Caco-2 (cell line): Measurements from ENCODE around the gene SEPTIN12. TPM values are rescaled to one million over a fixed set of nuclear protein-coding genes. Genes with fewer than 3 reads are reported as not detected.

Experiments
- BruUV-seq: library from RNA; stranded (reverse); fragments of 400-500 nt; replicated peaks from 2 replicates; lab custom pipeline; 2021; lab: Mats Ljungman, UMichigan
- CTCF ChIA-PET: fragments of 300-600 bp; sonication (Branson Sonifier 250); formaldehyde crosslinking; loops from one replicate; lab custom pipeline; 2022; ENCODE audit warnings: antibody characterized with exemption; lab: Charles Lee
- POLR2A ChIA-PET: fragments of 300-600 bp; sonication (Branson Sonifier 250); formaldehyde crosslinking; loops from one replicate; lab custom pipeline; 2022; ENCODE audit warnings: antibody characterized with exemption; lab: Charles Lee
- DNase-seq, 2 experiments: peaks; one replicate each; pipeline versions ENCODE4 v3.0.0 to v3.0.0-alpha.2; 2020 to 2022
- H3K27me3 ChIP-seq: replicated peaks from 2 replicates; pipeline ENCODE4 v1.6.0; 2011; ENCODE audit warnings: low read length; ENCODE audit not compliant: control insufficient read depth, insufficient read depth
- H3K36me3 ChIP-seq: 2 replicates; pipeline ENCODE4 v1.5.1; 2011; ENCODE audit warnings: low read length; ENCODE audit not compliant: control insufficient read depth, insufficient read depth
- H3K4me1 ChIP-seq: fragments of 250-450 bp; sonication (Bioruptor Pico); 2 replicates; pipeline ENCODE4 v1.5.1; 2020; ENCODE audit warnings: mild to moderate bottlenecking
- H3K4me3 ChIP-seq: 2 replicates; pipeline ENCODE4 v1.5.1; 2011; ENCODE audit warnings: low read depth, mild to moderate bottlenecking, control low read depth, low read length
- H3K9me3 ChIP-seq: fragments of 250-450 bp; sonication (Bioruptor Pico); 2 replicates; pipeline ENCODE4 v1.5.1; 2020; ENCODE audit warnings: mild to moderate bottlenecking, moderate library complexity
- H3K27ac Mint-ChIP-seq: one replicate; pipeline ENCODE4 v1.8.0; 2022; ENCODE audit warnings: mixed read lengths; ENCODE audit not compliant: unreplicated experiment
- H3K27me3 Mint-ChIP-seq: one replicate; pipeline ENCODE4 v1.8.0; 2022; ENCODE audit warnings: mixed read lengths; ENCODE audit not compliant: insufficient read depth, unreplicated experiment
- H3K36me3 Mint-ChIP-seq: one replicate; pipeline ENCODE4 v1.8.0; 2022; ENCODE audit warnings: mild to moderate bottlenecking, mixed read lengths; ENCODE audit not compliant: insufficient read depth, unreplicated experiment
- H3K4me1 Mint-ChIP-seq: one replicate; pipeline ENCODE4 v1.8.0; 2022; ENCODE audit warnings: low read depth, mixed read lengths; ENCODE audit not compliant: unreplicated experiment
- H3K4me3 Mint-ChIP-seq: one replicate; pipeline ENCODE4 v1.8.0; 2022; ENCODE audit warnings: mild to moderate bottlenecking, moderate library complexity, mixed read lengths; ENCODE audit not compliant: unreplicated experiment
- H3K9me3 Mint-ChIP-seq: one replicate; pipeline ENCODE4 v1.8.0; 2022; ENCODE audit warnings: mixed read lengths; ENCODE audit not compliant: unreplicated experiment
- intact Hi-C: fragments of 100-400 bp; cut with micrococcal nuclease; formaldehyde crosslinking; loops from one replicate; pipeline ENCODE4 v1.10.0; 2022; ENCODE audit not compliant: unreplicated experiment
- total RNA-seq: library from RNA; stranded (reverse); gene quantifications from 2 replicates; pipeline ENCODE4 v1.2.3, GENCODE V29; 2022
- TF ChIP-seq, protein P1 (sequence below), 2 experiments: fragments of 200-600 bp in 1 of 2; IDR thresholded peaks; 1 replicate in 1 of 2; 2 replicates in 1 of 2; pipeline versions ENCODE4 v1.5.1 to v1.8.0; 2011 to 2022; ENCODE audit warnings: antibody characterized with exemption in 1 of 2, control low read depth in 1 of 2, inconsistent platforms in 1 of 2, low read depth in 1 of 2, low read length in 1 of 2, mild to moderate bottlenecking in 1 of 2, moderate library complexity in 1 of 2; ENCODE audit not compliant: insufficient read depth in 1 of 2, severe bottlenecking in 1 of 2, unreplicated experiment in 1 of 2

Gene SEPTIN12
- total RNA-seq, 1 experiment from 2014 or later, result not detected

DNA sequence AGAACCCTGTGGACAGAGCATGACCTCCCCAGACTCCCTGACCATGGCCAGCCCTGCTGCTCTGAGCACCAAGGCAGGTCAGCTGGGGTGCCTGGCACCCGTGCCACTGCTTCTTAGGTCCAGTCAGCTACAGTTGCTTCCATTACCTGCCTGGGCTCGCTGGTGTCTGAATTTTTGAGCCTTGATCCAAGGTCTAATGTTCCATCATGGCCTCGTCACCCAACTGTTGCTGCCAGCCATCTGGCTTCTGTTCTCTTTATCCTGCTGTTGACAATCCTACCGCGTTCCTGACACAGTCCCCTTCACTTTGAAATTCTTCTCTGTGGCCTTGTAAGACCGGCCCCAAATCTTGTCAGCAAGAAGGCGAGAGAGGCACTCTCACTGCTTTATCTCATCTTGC lies 42.3 kb upstream of the SEPTIN12 start:
- Mint-ChIP-seq H3K36me3 (peaks cover 68% of the 10 kb centered on the region), H3K4me3 (no peak overlapping the region), H3K4me1 (no peaks in the 10 kb centered on the region), H3K9me3 (no peaks in the 10 kb centered on the region), H3K27ac (no peak overlapping the region), H3K27me3 (no peaks in the 10 kb centered on the region)
- H3K27me3 ChIP-seq, result no peaks in the 10 kb centered on the region
- H3K9me3 ChIP-seq, result no peaks in the 10 kb centered on the region
- TF ChIP-seq, protein P1, sequence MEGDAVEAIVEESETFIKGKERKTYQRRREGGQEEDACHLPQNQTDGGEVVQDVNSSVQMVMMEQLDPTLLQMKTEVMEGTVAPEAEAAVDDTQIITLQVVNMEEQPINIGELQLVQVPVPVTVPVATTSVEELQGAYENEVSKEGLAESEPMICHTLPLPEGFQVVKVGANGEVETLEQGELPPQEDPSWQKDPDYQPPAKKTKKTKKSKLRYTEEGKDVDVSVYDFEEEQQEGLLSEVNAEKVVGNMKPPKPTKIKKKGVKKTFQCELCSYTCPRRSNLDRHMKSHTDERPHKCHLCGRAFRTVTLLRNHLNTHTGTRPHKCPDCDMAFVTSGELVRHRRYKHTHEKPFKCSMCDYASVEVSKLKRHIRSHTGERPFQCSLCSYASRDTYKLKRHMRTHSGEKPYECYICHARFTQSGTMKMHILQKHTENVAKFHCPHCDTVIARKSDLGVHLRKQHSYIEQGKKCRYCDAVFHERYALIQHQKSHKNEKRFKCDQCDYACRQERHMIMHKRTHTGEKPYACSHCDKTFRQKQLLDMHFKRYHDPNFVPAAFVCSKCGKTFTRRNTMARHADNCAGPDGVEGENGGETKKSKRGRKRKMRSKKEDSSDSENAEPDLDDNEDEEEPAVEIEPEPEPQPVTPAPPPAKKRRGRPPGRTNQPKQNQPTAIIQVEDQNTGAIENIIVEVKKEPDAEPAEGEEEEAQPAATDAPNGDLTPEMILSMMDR (IDR thresholded peaks at IDR 0.05; ENCODE audit: insufficient read depth in 1 of 2, low read depth in 1 of 2, low read length in 1 of 2, severe bottlenecking in 1 of 2, unreplicated experiment in 1 of 2), result no peak
- H3K4me3 ChIP-seq, result no peak overlapping the region
- BruUV-seq, result no TSS peak
- POLR2A ChIA-PET, result interaction anchor here (0.6 kb wide), 1 partner anchor 69 kb away, joined by 3 read pairs; no protein-coding TSS in a partner anchor
- no peaks in the 10 kb centered on the region for H3K4me1 ChIP-seq
- intact Hi-C loops, result no loop called here
- peaks cover 1% of the 10 kb centered on the region; the same call in 1 of the 2 replicates for H3K36me3 ChIP-seq
- no peak for DNase-seq
- CTCF ChIA-PET, result no interaction called here

DNA sequence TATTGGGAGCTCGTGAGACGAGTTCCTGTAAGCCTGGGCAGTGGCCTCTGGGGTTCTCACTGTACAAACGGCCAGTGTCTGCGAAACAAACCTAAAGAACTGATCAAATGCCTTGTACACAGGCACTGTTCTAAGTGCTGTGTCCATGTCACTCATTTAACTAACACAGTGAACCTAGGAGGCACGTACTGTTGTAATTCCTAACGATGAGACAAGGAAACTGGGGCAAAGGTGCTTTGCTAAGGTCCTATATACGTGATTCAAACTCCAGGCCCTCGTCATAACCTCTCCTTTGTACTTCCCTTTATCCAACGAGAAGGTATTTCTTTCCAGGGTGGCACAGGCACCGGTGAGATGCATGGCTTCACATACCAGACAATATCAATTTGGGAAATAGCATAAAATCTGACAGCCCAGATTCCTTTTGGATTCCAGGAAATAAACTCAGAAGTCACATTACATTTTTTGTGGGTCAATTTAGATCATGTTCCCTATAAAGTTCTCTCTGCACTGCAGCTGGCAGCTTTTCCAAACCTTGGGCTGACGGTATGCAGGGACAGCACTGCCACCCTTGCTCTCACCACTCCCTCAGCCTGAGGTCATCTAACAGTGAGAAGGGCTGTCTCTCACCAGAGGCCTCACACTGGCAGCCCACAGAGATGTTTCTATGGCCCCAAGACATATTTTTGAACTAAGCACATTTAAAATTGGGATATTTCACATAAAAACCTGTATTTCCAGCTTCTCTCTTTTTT lies 40.6 kb upstream of the SEPTIN12 start:
- no peak for DNase-seq
- H3K4me3 ChIP-seq, result no peak overlapping the region
- no peak overlapping the region for H3K27ac Mint-ChIP-seq
- ChIA-PET POLR2A (no interaction called here), CTCF (no interaction called here)
- H3K4me1 ChIP-seq, result no peaks in the 10 kb centered on the region
- H3K36me3 Mint-ChIP-seq, result peaks cover 69% of the 10 kb centered on the region
- TF ChIP-seq, protein P1 (IDR thresholded peaks at IDR 0.05; ENCODE audit: insufficient read depth in 1 of 2, low read depth in 1 of 2, low read length in 1 of 2, severe bottlenecking in 1 of 2, unreplicated experiment in 1 of 2), result no peak
- no peaks in the 10 kb centered on the region for H3K4me1 Mint-ChIP-seq
- H3K36me3 ChIP-seq, result peaks cover 1% of the 10 kb centered on the region; the same call in 1 of the 2 replicates
- intact Hi-C loops, result no loop called here
- BruUV-seq, result no TSS peak
- H3K27me3 ChIP-seq, result no peaks in the 10 kb centered on the region
- no peak overlapping the region for H3K4me3 Mint-ChIP-seq
- no peaks in the 10 kb centered on the region for H3K9me3 Mint-ChIP-seq
- no peaks in the 10 kb centered on the region for H3K9me3 ChIP-seq
- H3K27me3 Mint-ChIP-seq, result no peaks in the 10 kb centered on the region

DNA sequence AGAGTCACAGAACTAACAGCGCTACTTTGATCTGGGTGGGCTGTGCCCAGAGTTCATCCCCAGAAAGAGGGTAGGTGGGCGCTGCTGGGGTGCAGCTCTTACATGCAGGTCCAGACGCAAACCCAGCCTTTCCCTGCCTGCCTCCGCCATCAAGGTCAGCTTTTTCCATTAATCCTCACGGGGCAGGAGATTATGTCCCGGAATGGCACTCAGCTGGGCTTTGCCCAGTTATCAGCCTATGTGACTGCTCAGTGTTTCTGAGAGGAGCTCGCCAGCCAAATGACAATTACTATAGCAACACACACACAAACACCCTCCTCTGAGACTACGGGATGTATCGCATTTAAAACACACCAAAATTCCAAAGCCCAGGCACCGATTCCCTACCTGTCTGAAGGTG lies 38.8 kb upstream of the SEPTIN12 start:
- POLR2A ChIA-PET, result no interaction called here
- Mint-ChIP-seq H3K27ac (no peak overlapping the region), H3K27me3 (no peaks in the 10 kb centered on the region), H3K4me1 (no peaks in the 10 kb centered on the region), H3K9me3 (no peaks in the 10 kb centered on the region), H3K36me3 (peaks cover 60% of the 10 kb centered on the region), H3K4me3 (no peak overlapping the region)
- Histone ChIP-seq H3K27me3 (no peaks in the 10 kb centered on the region), H3K36me3 (peaks cover 4% of the 10 kb centered on the region; the same call in 1 of the 2 replicates), H3K4me1 (no peaks in the 10 kb centered on the region), H3K4me3 (no peak overlapping the region), H3K9me3 (no peaks in the 10 kb centered on the region)
- DNase-seq, result no peak
- no TSS peak for BruUV-seq
- CTCF ChIA-PET, result interaction anchor here (0.6 kb wide), 1 partner anchor 281 kb away, joined by 3 read pairs; no protein-coding TSS in a partner anchor
- TF ChIP-seq, protein P1 (IDR thresholded peaks at IDR 0.05; ENCODE audit: insufficient read depth in 1 of 2, low read depth in 1 of 2, low read length in 1 of 2, severe bottlenecking in 1 of 2, unreplicated experiment in 1 of 2), result no peak
- intact Hi-C loops, result no loop called here
